ENCODE data around the gene KCTD8. TPM values are rescaled to one million over a fixed set of nuclear protein-coding genes. Genes with fewer than 3 reads are reported as not detected.

The KCTD8 gene
- total RNA-seq, 1 experiment from 2014 or later = not detected

- ChIA-PET RAD21 (ENCODE audit: low non-redundant PET in 1 of 2, low total read pairs in 2 of 2, uncharacterized antibody in 2 of 2, unreplicated experiment in 2 of 2) (no interaction called here), POLR2A (no interaction called here), CTCF (no interaction called here)
- Histone ChIP-seq H3K4me2 (ENCODE audit: low read length) (no peak overlapping the region), H4K20me1 (ENCODE audit: insufficient read depth) (no peaks in the 10 kb centered on the region), H3K4me3 (replicated peaks in 1 of 2; ENCODE audit: low read depth in 1 of 2, low read length in 2 of 2) (no peak overlapping the region), H3K9me2 (ENCODE audit: insufficient read depth) (no peaks in the 10 kb centered on the region), H3K27ac (ENCODE audit: low read depth, low read length) (no peak overlapping the region), H3K27me3 (ENCODE audit: insufficient read depth, low read length) (no peaks in the 10 kb centered on the region), H3K79me2 (ENCODE audit: insufficient read depth, low read length) (no peaks in the 10 kb centered on the region), H3K9me3 (ENCODE audit: control insufficient read depth in 1 of 2, insufficient read depth in 1 of 2, low read depth in 1 of 2, low read length in 2 of 2) (peaks cover 7 to 20% of the 10 kb centered on the region in 2 experiments; a peak in 2 of 4 replicates), H3K36me3 (ENCODE audit: control insufficient read depth in 1 of 2, insufficient read depth in 2 of 2, low read length in 2 of 2) (no peaks in the 10 kb centered on the region), H3K9ac (ENCODE audit: low read length) (no peak overlapping the region), H3K4me1 (ENCODE audit: control insufficient read depth in 1 of 2, insufficient read depth in 2 of 2, low read length in 2 of 2) (no peaks in the 10 kb centered on the region), H2AFZ (ENCODE audit: low read depth, low read length, poor library complexity, severe bottlenecking) (no peak overlapping the region)
- DNase-seq (ENCODE audit: low read depth, low spot score) = no peak
- intact Hi-C loops (cut with micrococcal nuclease) = no loop called here
- no peak for ATAC-seq
- BruUV-seq (replicated peaks) = no TSS peak
- TF ChIP-seq SP1 (IDR thresholded peaks at IDR 0.05; ENCODE audit: low read depth) = no peak
- no peak for TF ChIP-seq TCF7L2 (IDR thresholded peaks at IDR 0.05; ENCODE audit: borderline replicate concordance, extremely low read depth, insufficient read depth, insufficient read length)
- TF ChIP-seq POLR2A (IDR thresholded peaks at IDR 0.05; ENCODE audit: borderline replicate concordance, extremely low read depth, insufficient read depth, insufficient read length) = no peak
- no peak for TF ChIP-seq RAD21 (IDR thresholded peaks at IDR 0.05; ENCODE audit: low read depth)
- TF ChIP-seq ATF3 (IDR thresholded peaks at IDR 0.05) = no peak
- TF ChIP-seq ELF1 (IDR thresholded peaks at IDR 0.05; ENCODE audit: borderline replicate concordance, low read depth) = no peak
- no peak for TF ChIP-seq JUND (IDR thresholded peaks at IDR 0.05)
- no peak for TF ChIP-seq ZNF274 (IDR thresholded peaks at IDR 0.05; ENCODE audit: low read depth, low read length)
- no peak for TF ChIP-seq SRF (IDR thresholded peaks at IDR 0.05; ENCODE audit: low read depth)
- TF ChIP-seq YY1 (IDR thresholded peaks at IDR 0.05; ENCODE audit: extremely low read depth, insufficient replicate concordance, low read depth, low read length) = no peak
- TF ChIP-seq EZH2phosphoT487 (IDR thresholded peaks at IDR 0.05; ENCODE audit: borderline replicate concordance) = no peak
- TF ChIP-seq EGR1 (IDR thresholded peaks at IDR 0.05; ENCODE audit: low read depth) = no peak
- TF ChIP-seq CBX3 (IDR thresholded peaks at IDR 0.05; ENCODE audit: low read depth) = no peak
- TF ChIP-seq ZFX (IDR thresholded peaks at IDR 0.05) = no peak
- TF ChIP-seq FOSL1 (IDR thresholded peaks at IDR 0.05; ENCODE audit: low read depth) = no peak
- TF ChIP-seq CEBPB (IDR thresholded peaks at IDR 0.05; ENCODE audit: low read depth) = no peak
- no peak for TF ChIP-seq POLR2AphosphoS5 (IDR thresholded peaks at IDR 0.05; ENCODE audit: low read depth, low read length)
- no peak for TF ChIP-seq MAX (IDR thresholded peaks at IDR 0.05)
- TF ChIP-seq EZH2 (IDR thresholded peaks at IDR 0.05) = no peak
Observed at GRCh38 chr4:44368413-44369167, 80.0 kb downstream of the KCTD8 start.

All from HCT116 (cell line).